Kidney glomerular epithelial cell (primary cell): ENCODE measurements around the gene KRTAP9-9.
"Not testable (repeated sequence)": the region's sequence is repeated elsewhere in the genome, so short reads cannot be mapped to it uniquely, and the experiment has no call there.

Experiments
- DNase-seq: peaks from one replicate; lab custom pipeline; 2025; lab: John Stamatoyannopoulos, UW

The KRTAP9-9 gene

DNA sequence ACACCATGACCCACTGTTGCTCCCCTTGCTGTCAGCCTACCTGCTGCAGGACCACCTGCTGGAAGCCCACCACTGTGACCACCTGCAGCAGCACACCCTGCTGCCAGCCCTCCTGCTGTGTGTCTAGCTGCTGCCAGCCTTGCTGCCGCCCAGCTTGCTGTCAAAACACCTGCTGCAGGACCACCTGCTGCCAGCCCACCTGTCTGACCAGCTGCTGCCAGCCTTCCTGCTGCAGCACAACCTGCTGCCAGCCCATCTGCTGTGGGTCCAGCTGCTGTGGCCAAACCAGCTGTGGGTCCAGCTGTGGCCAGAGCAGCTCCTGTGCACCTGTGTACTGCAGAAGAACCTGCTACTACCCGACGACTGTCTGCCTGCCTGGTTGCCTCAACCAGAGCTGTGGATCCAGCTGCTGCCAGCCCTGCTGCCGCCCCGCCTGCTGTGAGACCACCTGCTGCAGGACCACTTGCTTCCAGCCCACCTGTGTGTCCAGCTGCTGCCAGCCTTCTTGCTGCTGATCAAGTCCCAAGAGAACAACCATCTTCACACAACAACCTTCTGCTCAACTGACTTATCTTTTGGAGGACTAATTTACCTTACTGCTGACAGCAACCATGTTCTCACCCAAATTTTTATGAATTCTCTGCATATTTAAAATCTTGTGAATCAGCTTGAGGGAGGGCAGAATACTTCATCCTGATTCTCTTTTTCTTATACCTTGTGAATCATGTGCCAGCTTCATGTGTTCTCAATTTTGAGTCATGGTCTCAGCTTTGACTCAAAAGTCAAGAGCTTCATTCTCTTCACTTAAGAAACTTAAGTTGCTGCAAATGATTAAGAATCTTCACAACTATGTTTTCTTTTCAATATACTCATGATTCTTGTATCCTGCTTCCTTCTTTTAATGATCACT lies at the start of gene KRTAP9-9:
Gene KRTAP9-9 (plus strand): TSS at position 4 of the 910 bp plus-strand sequence.
- DNase-seq = not testable (repeated sequence)

DNA sequence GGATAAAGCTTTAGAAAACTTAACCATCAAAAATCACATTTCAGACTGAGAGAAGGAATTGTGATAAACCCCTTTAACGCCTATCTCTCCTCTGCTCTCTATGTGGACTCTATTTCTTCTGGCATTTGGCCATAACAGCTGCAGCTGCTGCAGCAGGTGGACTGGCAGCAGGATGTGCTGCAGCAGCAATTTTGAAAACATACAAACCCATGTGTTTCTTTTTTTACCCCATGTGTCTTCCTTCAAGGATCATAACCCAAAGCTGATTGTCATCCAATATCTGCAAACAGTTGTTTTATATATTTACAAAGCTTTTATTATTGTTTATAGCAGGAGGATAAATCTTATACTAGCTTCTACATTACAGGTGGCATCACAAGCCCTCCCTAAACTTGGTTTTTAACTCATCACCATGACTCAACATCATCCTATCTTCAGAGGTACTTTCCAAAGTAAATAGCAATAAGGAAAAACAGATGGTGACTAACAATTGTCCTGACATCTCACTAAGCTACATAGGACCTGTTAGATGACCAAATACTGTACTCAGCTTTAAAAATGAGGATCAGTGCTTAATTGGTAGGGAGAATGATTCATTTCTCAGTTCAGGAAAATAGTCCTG lies 43.2 kb upstream of the KRTAP9-9 start:
- peak; percentile 39 for DNase-seq

- DNase-seq = no peak
These were observed 42.5 kb upstream of the KRTAP9-9 start for GRCh38 chr17:41212524-41213169.

DNA sequence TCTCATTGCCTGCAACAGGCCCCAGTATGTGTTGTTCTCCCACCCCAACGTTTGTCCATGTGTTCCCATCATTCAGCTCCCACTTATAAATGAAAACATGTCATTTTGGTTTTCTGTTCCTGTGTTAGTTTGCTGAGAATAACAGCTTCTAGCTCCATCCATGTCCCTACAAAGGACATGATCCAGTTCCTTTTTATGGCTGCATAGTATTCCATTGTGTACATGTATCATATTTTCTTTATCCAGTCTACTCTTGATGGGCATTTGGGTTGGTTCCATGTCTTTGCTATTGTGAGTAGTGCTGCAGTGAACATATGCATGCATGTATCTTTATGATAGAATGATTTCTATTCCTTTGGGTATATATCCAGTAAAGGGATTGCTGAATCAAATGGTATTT lies 39.5 kb upstream of the KRTAP9-9 start:
- no peak for DNase-seq

DNA sequence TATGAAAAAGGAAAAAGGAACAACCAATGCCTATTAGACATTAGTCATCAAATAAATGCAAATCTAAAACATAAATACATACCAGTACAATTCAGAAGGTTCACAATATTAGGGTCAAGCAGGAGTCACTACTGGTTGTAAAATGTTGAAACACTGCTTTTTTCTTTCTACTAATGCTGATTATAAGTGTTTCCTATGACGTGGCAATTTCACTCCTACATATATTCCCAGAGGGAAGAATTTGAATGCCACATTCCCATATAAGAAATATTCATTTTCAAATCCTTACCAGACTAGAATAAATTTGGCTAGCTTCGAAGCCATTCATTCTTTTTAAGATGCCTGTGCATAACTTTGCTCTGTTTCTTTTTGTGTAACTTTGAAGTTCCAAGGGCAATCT lies 31.4 kb upstream of the KRTAP9-9 start:
- no peak for DNase-seq

- no peak for DNase-seq
These were observed 29.1 kb upstream of the KRTAP9-9 start for GRCh38 chr17:41226051-41226450.

- not testable (repeated sequence) for DNase-seq
These were observed 28.5 kb upstream of the KRTAP9-9 start, which contains the start of gene KRTAP9-2 for GRCh38 chr17:41226598-41227095. TSS of gene KRTAP9-2 (plus strand) at chr17:41226648. CDS start at chr17:41226655, 7 bp downstream.

DNA sequence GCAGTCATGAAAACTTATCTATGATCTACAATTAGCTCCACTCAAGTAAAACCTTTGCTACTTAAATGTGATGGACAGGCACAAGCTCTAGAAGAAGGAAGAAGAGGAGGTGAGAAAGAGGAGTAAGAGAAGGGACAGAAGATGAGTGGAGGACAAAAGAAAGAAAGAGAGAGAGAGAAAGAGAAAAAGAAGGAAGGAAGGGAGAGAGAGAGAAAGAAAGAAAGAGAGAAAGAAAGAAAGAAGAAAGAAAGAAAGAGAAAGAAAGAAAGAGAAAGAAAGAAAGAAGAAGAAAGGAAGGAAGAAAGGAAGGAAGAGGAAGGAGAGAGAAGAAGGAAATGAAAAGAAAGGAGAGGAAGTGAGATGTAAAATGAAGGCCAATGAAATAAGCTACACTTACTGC lies 25.1 kb upstream of the KRTAP9-9 start:
- no peak for DNase-seq

DNA sequence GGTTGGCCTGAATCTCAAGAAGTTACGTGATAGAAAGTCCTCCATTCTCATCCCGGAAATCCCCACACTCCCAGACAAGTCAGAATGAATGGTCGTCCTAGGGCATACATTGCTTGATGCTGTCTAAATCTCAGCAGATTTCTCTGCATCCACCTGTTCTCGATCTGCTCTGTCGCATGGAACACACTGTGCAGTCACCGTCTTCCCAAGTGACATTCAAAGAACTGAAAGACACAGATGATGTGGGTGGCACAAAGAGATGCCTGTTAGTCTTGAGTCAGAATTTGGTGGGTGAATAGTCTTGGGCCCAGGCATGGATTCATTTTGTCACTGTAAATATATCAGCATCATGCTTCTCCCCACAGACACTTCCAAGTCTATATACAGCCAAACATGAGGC lies 23.5 kb upstream of the KRTAP9-9 start:
- DNase-seq = no peak

- not testable (repeated sequence) for DNase-seq
These were observed 22.6 kb upstream of the KRTAP9-9 start, which contains the start of gene KRTAP9-3 for GRCh38 chr17:41232399-41233105. TSS of gene KRTAP9-3 (plus strand) at chr17:41232449. CDS start at chr17:41232502, 53 bp downstream.

DNA sequence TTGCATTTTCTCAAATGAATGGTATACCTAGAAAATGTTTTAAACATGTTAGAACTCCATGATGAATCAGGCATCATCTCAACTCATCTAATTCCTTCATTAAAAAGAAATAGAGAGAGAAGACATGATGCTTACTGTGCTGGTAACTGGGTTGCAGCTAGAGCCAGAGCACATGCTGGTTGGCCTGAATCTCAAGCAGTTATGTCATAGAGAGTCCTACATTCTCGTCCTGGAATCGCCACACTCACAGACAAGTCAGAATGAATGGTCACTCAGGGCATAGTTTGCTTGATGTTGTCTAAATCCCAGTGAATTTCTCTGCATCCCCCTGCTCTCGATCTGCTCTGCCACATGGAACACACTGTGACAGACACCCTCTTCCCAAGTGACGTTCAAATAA lies 18.1 kb upstream of the KRTAP9-9 start:
- not testable (repeated sequence) for DNase-seq

DNA sequence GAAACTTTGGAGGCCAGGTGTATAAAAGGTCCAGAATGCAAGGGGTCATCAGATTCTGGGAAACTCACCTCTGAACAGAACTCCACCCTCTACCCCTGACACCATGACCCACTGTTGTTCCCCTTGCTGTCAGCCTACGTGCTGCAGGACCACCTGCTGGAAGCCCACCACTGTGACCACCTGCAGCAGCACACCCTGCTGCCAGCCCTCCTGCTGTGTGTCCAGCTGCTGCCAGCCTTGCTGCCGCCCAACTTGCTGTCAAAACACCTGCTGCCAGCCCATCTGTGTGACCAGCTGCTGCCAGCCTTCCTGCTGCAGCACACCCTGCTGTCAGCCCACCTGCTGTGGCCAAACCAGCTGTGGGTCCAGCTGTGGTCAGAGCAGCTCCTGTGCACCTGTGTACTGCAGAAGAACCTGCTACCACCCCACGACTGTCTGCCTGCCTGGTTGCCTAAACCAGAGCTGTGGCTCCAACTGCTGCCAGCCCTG lies 17.2 kb upstream of the KRTAP9-9 start, which contains the start of gene KRTAP9-8:
Gene KRTAP9-8 (plus strand): TSS at position 51 of the 489 bp plus-strand sequence. CDS start 53 bp downstream, at position 104.
- DNase-seq = not testable (repeated sequence)

GRCh38 chr17:41246995-41247787 lies 8.0 kb upstream of the KRTAP9-9 start:
- DNase-seq = not testable (repeated sequence)

DNA sequence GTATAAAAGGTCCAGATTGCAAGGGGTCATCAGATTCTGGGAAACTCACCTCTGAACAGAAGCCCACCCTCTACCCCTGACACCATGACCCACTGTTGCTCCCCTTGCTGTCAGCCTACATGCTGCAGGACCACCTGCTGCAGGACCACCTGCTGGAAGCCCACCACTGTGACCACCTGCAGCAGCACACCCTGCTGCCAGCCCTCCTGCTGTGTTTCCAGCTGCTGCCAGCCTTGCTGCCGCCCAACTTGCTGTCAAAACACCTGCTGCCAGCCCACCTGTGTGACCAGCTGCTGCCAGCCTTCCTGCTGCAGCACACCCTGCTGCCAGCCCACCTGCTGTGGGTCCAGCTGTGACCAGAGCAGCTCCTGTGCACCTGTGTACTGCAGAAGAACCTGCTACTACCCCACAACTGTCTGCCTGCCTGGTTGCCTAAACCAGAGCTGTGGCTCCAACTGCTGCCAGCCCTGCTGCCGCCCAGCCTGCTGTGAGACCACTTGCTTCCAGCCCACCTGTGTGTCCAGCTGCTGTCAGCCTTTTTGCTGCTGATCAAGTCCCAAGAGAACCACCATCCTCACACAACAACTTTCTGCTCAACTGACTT lies 5.4 kb upstream of the KRTAP9-9 start, which contains the start of gene KRTAP9-4:
Gene KRTAP9-4 (plus strand): TSS at position 51 of the 604 bp plus-strand sequence. CDS start 34 bp downstream, at position 85.
- not testable (repeated sequence) for DNase-seq

GRCh38 chr17:41251261-41251660 lies 3.9 kb upstream of the KRTAP9-9 start:
- no peak for DNase-seq

- DNase-seq = no peak
These were observed 323 bp upstream of the KRTAP9-9 start for GRCh38 chr17:41254861-41255260.

- no peak for DNase-seq
These were observed 1.1 kb downstream of the KRTAP9-9 start for GRCh38 chr17:41256291-41256685.

GRCh38 chr17:41258406-41258805 lies 3.2 kb downstream of the KRTAP9-9 start:
- DNase-seq = no peak

- no peak for DNase-seq
These were observed 8.0 kb downstream of the KRTAP9-9 start for GRCh38 chr17:41263212-41263611.

GRCh38 chr17:41264599-41264998 lies 9.4 kb downstream of the KRTAP9-9 start:
- DNase-seq = no peak
